ENCODE data around the gene LUZP2.

Gene LUZP2

DNA sequence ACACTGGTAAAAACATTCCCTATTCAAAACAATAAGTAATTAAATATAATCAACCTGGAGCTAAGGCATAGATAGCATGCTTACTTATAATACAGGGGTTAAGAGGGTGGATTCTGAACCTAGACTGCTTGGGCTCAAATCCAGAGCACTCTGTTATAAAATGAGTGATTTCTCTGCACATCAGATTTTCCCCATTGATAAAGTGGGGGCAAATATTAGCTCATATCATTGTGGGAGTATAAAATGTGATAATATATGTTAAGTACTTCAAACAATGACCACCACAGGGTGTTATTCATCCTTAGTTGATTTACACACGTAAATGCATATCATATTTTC lies 139.4 kb downstream of the LUZP2 start:
- TF ChIP-seq, protein P1, sequence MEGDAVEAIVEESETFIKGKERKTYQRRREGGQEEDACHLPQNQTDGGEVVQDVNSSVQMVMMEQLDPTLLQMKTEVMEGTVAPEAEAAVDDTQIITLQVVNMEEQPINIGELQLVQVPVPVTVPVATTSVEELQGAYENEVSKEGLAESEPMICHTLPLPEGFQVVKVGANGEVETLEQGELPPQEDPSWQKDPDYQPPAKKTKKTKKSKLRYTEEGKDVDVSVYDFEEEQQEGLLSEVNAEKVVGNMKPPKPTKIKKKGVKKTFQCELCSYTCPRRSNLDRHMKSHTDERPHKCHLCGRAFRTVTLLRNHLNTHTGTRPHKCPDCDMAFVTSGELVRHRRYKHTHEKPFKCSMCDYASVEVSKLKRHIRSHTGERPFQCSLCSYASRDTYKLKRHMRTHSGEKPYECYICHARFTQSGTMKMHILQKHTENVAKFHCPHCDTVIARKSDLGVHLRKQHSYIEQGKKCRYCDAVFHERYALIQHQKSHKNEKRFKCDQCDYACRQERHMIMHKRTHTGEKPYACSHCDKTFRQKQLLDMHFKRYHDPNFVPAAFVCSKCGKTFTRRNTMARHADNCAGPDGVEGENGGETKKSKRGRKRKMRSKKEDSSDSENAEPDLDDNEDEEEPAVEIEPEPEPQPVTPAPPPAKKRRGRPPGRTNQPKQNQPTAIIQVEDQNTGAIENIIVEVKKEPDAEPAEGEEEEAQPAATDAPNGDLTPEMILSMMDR (IDR thresholded peaks at IDR 0.05; ENCODE audit: borderline replicate concordance, insufficient read depth, low read depth, low read length) = no peak
- no peak overlapping the region for H3K4me3 ChIP-seq (ENCODE audit: low read depth, low read length)

DNA sequence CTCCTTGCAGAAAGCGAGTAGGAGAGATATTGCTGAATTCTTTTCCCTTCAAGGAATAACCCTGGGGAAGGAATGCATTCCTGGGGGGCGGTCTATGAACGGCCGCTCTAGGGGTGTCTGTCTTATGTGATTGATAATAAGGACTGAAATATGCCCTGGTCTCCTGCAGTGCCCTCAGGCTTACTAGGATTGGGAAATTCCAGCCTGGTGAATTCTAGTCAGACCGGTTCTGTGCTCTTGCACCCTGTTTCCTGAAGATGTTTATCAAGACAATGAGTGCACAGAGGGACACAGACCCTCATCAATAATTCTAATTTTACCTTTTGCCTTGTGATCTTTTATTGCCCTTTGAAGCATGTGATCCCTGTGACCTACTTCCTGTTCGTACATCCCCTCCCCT lies 140.7 kb downstream of the LUZP2 start:
- TF ChIP-seq, protein P1 (IDR thresholded peaks at IDR 0.05; ENCODE audit: borderline replicate concordance, insufficient read depth, low read depth, low read length) = no peak
- no peak overlapping the region for H3K4me3 ChIP-seq (ENCODE audit: low read depth, low read length)

DNA sequence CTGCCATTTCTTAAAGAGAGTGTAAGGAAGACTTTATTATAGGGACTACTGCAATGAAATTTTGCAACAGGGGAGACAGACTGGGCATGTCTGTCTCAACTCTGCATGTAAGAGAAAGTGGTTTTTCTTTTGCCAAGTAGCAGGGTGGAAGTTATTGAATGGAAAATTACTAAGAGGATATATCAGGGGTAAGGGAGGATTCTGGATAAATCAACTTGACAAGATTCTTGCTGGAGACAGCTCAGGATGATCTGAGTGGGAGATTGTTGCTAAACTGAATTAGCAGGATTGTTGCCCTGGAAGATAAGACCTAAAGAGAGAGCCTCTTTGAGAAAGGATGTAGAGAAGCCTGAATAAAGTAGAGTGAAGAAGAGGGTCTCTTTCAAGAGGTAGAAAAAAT lies 145.8 kb downstream of the LUZP2 start:
- TF ChIP-seq, protein P1 (IDR thresholded peaks at IDR 0.05; ENCODE audit: borderline replicate concordance, insufficient read depth, low read depth, low read length) = no peak
- H3K4me3 ChIP-seq (ENCODE audit: low read depth, low read length) = no peak overlapping the region

DNA sequence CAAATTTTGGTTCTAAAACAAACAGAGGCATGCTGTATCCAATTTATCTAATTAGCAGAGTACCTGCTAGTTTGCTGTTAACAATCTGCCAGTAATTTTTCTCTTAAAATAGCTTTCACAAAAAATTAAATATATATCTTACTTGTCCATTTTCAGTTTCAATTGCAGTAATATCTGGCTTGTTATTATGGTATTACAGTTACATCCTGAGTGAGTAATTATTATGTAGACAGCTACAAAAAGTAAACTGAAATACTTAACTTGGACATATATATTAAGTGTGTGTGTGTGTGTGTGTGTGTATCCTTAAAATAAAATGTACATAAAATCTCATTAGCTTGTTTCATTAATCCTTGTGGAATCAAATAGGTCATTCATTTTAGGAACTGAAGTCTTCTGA lies 148.7 kb downstream of the LUZP2 start:
- TF ChIP-seq, protein P1 (IDR thresholded peaks at IDR 0.05; ENCODE audit: borderline replicate concordance, insufficient read depth, low read depth, low read length) = no peak
- no peak overlapping the region for H3K4me3 ChIP-seq (ENCODE audit: low read depth, low read length)

DNA sequence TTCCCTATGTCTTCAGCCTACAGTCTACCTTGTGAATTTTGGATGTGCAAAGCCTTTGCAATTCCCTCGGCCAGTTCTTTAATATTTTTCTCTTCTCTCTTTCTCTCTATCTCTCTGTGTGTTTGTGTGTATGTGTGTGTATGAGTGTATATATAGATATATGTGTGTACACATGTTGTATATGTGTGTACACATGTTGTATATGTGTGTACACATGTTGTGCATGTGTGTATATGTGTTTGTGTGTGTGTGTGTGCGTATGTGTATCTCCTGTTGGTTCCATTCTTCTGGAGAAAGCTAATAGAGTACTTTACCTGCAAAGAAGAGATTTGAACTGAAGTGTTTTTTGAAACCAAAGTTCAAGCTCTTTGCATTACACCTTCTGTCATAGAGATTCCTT lies 155.0 kb downstream of the LUZP2 start:
- no peak overlapping the region for H3K4me3 ChIP-seq (ENCODE audit: low read depth, low read length)
- TF ChIP-seq, protein P1 (IDR thresholded peaks at IDR 0.05; ENCODE audit: borderline replicate concordance, insufficient read depth, low read depth, low read length) = no peak

DNA sequence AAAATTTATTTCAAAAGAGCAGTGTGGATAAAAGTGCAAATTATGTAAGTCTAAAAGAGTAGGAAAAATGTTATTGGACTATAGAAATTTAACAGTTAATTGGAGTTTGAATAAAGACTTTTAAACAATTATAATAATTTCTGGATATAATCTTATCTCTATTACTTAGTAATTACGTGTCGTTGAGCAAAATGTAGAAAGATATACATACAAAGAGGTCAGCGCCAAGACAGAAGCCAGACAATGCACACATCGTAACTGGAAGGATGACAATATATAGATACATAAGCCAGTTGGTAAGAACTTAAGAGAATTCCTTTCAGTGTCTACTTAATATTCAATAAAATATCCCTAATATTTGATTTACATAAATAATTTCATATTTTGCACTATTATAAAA lies 157.0 kb downstream of the LUZP2 start:
- no peak overlapping the region for H3K4me3 ChIP-seq (ENCODE audit: low read depth, low read length)
- TF ChIP-seq, protein P1 (IDR thresholded peaks at IDR 0.05; ENCODE audit: borderline replicate concordance, insufficient read depth, low read depth, low read length) = no peak

DNA sequence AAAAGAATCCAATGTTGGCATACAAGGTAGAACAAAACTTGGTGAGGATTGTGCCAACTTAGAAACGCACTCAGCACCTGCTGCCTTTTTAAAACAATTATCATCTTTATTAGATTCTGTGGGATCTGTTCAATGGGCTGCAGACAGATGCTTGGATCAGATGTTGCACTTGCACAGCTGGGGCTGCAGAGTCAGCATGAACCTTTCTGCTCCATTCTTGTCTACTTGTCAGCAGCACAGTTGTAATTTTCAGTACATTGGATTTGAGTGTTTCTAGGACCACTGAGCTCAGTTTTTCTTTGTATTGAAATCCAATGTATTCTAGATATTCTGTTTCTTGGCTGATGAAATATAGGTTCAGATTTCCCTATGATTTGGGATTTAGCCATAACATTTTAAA lies 164.5 kb downstream of the LUZP2 start:
- no peak overlapping the region for H3K4me3 ChIP-seq (ENCODE audit: low read depth, low read length)
- TF ChIP-seq, protein P1 (IDR thresholded peaks at IDR 0.05; ENCODE audit: borderline replicate concordance, insufficient read depth, low read depth, low read length) = no peak

All from GM12875 (cell line).